ENCODE results near the gene SERGEF.

SERGEF gene

GRCh38 chr11:17812091-17812864, 200.6 kb downstream of the SERGEF start:
- no peak overlapping the region for H3K4me3 ChIP-seq (ENCODE audit: insufficient read depth, low read length, poor library complexity, severe bottlenecking)
- no peak overlapping the region for H3K4me2 ChIP-seq (ENCODE audit: low read depth, low read length, poor library complexity, severe bottlenecking)
- TF ChIP-seq EZH2phosphoT487 (conservative IDR thresholded peaks at IDR 0.05; ENCODE audit: low read length) = no peak
- no peaks in the 10 kb centered on the region for H3K27me3 ChIP-seq (ENCODE audit: low read length)
- H3K27ac ChIP-seq (ENCODE audit: low read depth, low read length) = no peak overlapping the region
- no peaks in the 10 kb centered on the region for H3K79me2 ChIP-seq (ENCODE audit: insufficient read depth, low read length)
- no peaks in the 10 kb centered on the region for H3K36me3 ChIP-seq (ENCODE audit: low read length)
- no peak overlapping the region for H3K9ac ChIP-seq (ENCODE audit: low read length)
- no peaks in the 10 kb centered on the region for H4K20me1 ChIP-seq (ENCODE audit: low read depth, low read length)
- no peak overlapping the region for H2AFZ ChIP-seq (ENCODE audit: low read depth, low read length, severe bottlenecking)
- H3F3A ChIP-seq (ENCODE audit: insufficient read depth) = no peaks in the 10 kb centered on the region
- no peaks in the 10 kb centered on the region for H3K9me2 ChIP-seq (replicated peaks; ENCODE audit: insufficient read depth, low read length)
- H3K9me3 ChIP-seq (ENCODE audit: insufficient read depth, low read length) = no peaks in the 10 kb centered on the region

GRCh38 chr11:17811352-17811751, 201.5 kb downstream of the SERGEF start:
- Histone ChIP-seq H3K4me2 (ENCODE audit: low read depth, low read length, poor library complexity, severe bottlenecking) (no peak overlapping the region), H3K27ac (ENCODE audit: low read depth, low read length) (no peak overlapping the region), H3K9me2 (replicated peaks; ENCODE audit: insufficient read depth, low read length) (no peaks in the 10 kb centered on the region), H3K4me3 (ENCODE audit: insufficient read depth, low read length, poor library complexity, severe bottlenecking) (no peak overlapping the region), H3K27me3 (ENCODE audit: low read length) (no peaks in the 10 kb centered on the region), H3K9me3 (ENCODE audit: insufficient read depth, low read length) (no peaks in the 10 kb centered on the region), H3K9ac (ENCODE audit: low read length) (no peak overlapping the region), H3K36me3 (ENCODE audit: low read length) (no peaks in the 10 kb centered on the region), H3K79me2 (ENCODE audit: insufficient read depth, low read length) (no peaks in the 10 kb centered on the region), H4K20me1 (ENCODE audit: low read depth, low read length) (no peaks in the 10 kb centered on the region), H2AFZ (ENCODE audit: low read depth, low read length, severe bottlenecking) (no peak overlapping the region), H3F3A (ENCODE audit: insufficient read depth) (no peaks in the 10 kb centered on the region)
- TF ChIP-seq CTCF (IDR thresholded peaks at IDR 0.05; ENCODE audit: insufficient read depth, low read length, poor library complexity, severe bottlenecking) (no peak), EZH2phosphoT487 (conservative IDR thresholded peaks at IDR 0.05; ENCODE audit: low read length) (no peak)

GRCh38 chr11:17810746-17811145, 202.1 kb downstream of the SERGEF start:
- no peak for TF ChIP-seq CTCF (IDR thresholded peaks at IDR 0.05; ENCODE audit: insufficient read depth, low read length, poor library complexity, severe bottlenecking)
- no peak for TF ChIP-seq EZH2phosphoT487 (conservative IDR thresholded peaks at IDR 0.05; ENCODE audit: low read length)
- Histone ChIP-seq H3F3A (ENCODE audit: insufficient read depth) (no peaks in the 10 kb centered on the region), H2AFZ (ENCODE audit: low read depth, low read length, severe bottlenecking) (no peak overlapping the region), H3K27me3 (ENCODE audit: low read length) (no peaks in the 10 kb centered on the region), H3K9ac (ENCODE audit: low read length) (no peak overlapping the region), H3K27ac (ENCODE audit: low read depth, low read length) (no peak overlapping the region), H3K9me2 (replicated peaks; ENCODE audit: insufficient read depth, low read length) (no peaks in the 10 kb centered on the region), H3K79me2 (ENCODE audit: insufficient read depth, low read length) (no peaks in the 10 kb centered on the region), H3K9me3 (ENCODE audit: insufficient read depth, low read length) (no peaks in the 10 kb centered on the region), H3K36me3 (ENCODE audit: low read length) (no peaks in the 10 kb centered on the region), H3K4me3 (ENCODE audit: insufficient read depth, low read length, poor library complexity, severe bottlenecking) (no peak overlapping the region), H4K20me1 (ENCODE audit: low read depth, low read length) (no peaks in the 10 kb centered on the region), H3K4me2 (ENCODE audit: low read depth, low read length, poor library complexity, severe bottlenecking) (no peak overlapping the region)

DNA sequence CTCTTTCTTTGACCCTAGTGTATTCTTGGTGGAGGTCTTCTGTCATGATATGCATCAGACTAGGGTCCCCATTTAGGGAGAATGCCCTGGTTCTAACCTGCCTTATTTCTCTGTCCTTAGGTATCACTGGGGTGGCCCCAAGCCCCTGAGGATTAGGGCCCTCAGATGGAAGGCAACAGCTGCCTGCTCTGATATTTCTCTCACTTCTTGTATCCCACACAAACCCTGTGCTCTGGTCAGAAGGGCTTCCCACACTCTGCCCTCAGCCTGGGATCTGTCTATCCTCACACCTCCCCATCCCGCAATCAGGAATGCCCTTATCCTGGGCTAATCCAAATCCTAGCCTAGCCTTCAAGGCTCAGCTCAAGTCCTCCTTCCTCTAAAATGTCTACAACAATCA, 202.8 kb downstream of the SERGEF start:
- H3F3A ChIP-seq (ENCODE audit: insufficient read depth) = no peaks in the 10 kb centered on the region
- H3K36me3 ChIP-seq (ENCODE audit: low read length) = no peaks in the 10 kb centered on the region
- H3K79me2 ChIP-seq (ENCODE audit: insufficient read depth, low read length) = no peaks in the 10 kb centered on the region
- H3K4me2 ChIP-seq (ENCODE audit: low read depth, low read length, poor library complexity, severe bottlenecking) = no peak overlapping the region
- no peaks in the 10 kb centered on the region for H4K20me1 ChIP-seq (ENCODE audit: low read depth, low read length)
- no peak overlapping the region for H3K27ac ChIP-seq (ENCODE audit: low read depth, low read length)
- H2AFZ ChIP-seq (ENCODE audit: low read depth, low read length, severe bottlenecking) = no peak overlapping the region
- no peaks in the 10 kb centered on the region for H3K9me3 ChIP-seq (ENCODE audit: insufficient read depth, low read length)
- no peaks in the 10 kb centered on the region for H3K27me3 ChIP-seq (ENCODE audit: low read length)
- no peak overlapping the region for H3K9ac ChIP-seq (ENCODE audit: low read length)
- TF ChIP-seq EZH2phosphoT487 (conservative IDR thresholded peaks at IDR 0.05; ENCODE audit: low read length) (no peak), CTCF (IDR thresholded peaks at IDR 0.05; ENCODE audit: insufficient read depth, low read length, poor library complexity, severe bottlenecking) (no peak)
- no peaks in the 10 kb centered on the region for H3K9me2 ChIP-seq (replicated peaks; ENCODE audit: insufficient read depth, low read length)
- H3K4me3 ChIP-seq (ENCODE audit: insufficient read depth, low read length, poor library complexity, severe bottlenecking) = no peak overlapping the region
